A673 (cell line): ENCODE results near the gene LRRD1.

Experiments used
- EZH2 ChIP-seq: fragments of 200-600 bp; sonication (generic); IDR thresholded peaks from 2 replicates; pipeline ENCODE4 v1.6.1; 2017; ENCODE audit warnings: borderline replicate concordance, low read depth, mild to moderate bottlenecking, mixed read lengths, antibody characterized with exemption, low read length; ENCODE audit not compliant: poor library complexity, severe bottlenecking
- TF ChIP-seq, protein P1 (sequence below): fragments of 300-800, 200-600 bp; sonication (generic); conservative IDR thresholded peaks from 2 replicates; pipeline ENCODE4 v1.5.1; 2017; ENCODE audit warnings: low read depth, mild to moderate bottlenecking, antibody characterized with exemption, low read length, moderate library complexity, mixed read lengths

GRCh38 chr7:92115821-92116220 is 63.1 kb downstream of the LRRD1 start:
- no peak for TF ChIP-seq EZH2
- TF ChIP-seq, protein P1, sequence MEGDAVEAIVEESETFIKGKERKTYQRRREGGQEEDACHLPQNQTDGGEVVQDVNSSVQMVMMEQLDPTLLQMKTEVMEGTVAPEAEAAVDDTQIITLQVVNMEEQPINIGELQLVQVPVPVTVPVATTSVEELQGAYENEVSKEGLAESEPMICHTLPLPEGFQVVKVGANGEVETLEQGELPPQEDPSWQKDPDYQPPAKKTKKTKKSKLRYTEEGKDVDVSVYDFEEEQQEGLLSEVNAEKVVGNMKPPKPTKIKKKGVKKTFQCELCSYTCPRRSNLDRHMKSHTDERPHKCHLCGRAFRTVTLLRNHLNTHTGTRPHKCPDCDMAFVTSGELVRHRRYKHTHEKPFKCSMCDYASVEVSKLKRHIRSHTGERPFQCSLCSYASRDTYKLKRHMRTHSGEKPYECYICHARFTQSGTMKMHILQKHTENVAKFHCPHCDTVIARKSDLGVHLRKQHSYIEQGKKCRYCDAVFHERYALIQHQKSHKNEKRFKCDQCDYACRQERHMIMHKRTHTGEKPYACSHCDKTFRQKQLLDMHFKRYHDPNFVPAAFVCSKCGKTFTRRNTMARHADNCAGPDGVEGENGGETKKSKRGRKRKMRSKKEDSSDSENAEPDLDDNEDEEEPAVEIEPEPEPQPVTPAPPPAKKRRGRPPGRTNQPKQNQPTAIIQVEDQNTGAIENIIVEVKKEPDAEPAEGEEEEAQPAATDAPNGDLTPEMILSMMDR: no peak
